ENCODE measurements around the gene PLG.
"Not testable (repeated sequence)": the region's sequence is repeated elsewhere in the genome, so short reads cannot be mapped to it uniquely, and the experiment has no call there.

PLG gene

GRCh38 chr6:160780656-160781055 lies 78.6 kb downstream of the PLG start:
- DNase-seq, result not testable (repeated sequence)

GRCh38 chr6:160781298-160781697 lies 79.3 kb downstream of the PLG start:
- DNase-seq, result no peak

GRCh38 chr6:160782228-160782627 lies 80.2 kb downstream of the PLG start:
- no peak for DNase-seq

GRCh38 chr6:160783741-160784140 lies 81.7 kb downstream of the PLG start:
- DNase-seq, result no peak

GRCh38 chr6:160788126-160788525 lies 86.1 kb downstream of the PLG start:
- not testable (repeated sequence) for DNase-seq

GRCh38 chr6:160788806-160789205 lies 86.8 kb downstream of the PLG start:
- DNase-seq, result no peak

GRCh38 chr6:160789263-160790027 lies 87.4 kb downstream of the PLG start:
- DNase-seq, result no peak

GRCh38 chr6:160790028-160790792 lies 88.2 kb downstream of the PLG start:
- no peak for DNase-seq

GRCh38 chr6:160791459-160791858 lies 89.4 kb downstream of the PLG start:
- DNase-seq, result no peak

- no peak for DNase-seq
Measured at GRCh38 chr6:160791981-160792418, 90.0 kb downstream of the PLG start.

- DNase-seq, result no peak
Measured at GRCh38 chr6:160792708-160793107, 90.7 kb downstream of the PLG start.

- no peak for DNase-seq
Measured at GRCh38 chr6:160793652-160794051, 91.6 kb downstream of the PLG start.

GRCh38 chr6:160795721-160796120 lies 93.7 kb downstream of the PLG start:
- DNase-seq, result no peak

GRCh38 chr6:160798625-160799024 lies 96.6 kb downstream of the PLG start:
- DNase-seq, result no peak

GRCh38 chr6:160799801-160800506 lies 97.9 kb downstream of the PLG start:
- no peak for DNase-seq

GRCh38 chr6:160801418-160801817 lies 99.4 kb downstream of the PLG start:
- no peak for DNase-seq

- not testable (repeated sequence) for DNase-seq
Measured at GRCh38 chr6:160802049-160802448, 100.0 kb downstream of the PLG start.

All from activated CD8-positive, alpha-beta memory T cell treated with anti-CD3 and anti-CD28 coated beads, Interleukin-2, amount 50 U/mL, for 4 hours (primary cell).